GM18508 (cell line): Measurements from ENCODE around the gene HOXA10.

Source experiments
- ATAC-seq: cut with Tn5 transposase; IDR thresholded peaks from one replicate; pipeline ENCODE4 v1.9.1; 2021; ENCODE audit warnings: moderate number of reproducible peaks; ENCODE audit not compliant: insufficient read depth, unreplicated experiment

The HOXA10 gene

GRCh38 chr7:27122077-27122910 is 51.8 kb downstream of the HOXA10 start:
- no peak for ATAC-seq

DNA sequence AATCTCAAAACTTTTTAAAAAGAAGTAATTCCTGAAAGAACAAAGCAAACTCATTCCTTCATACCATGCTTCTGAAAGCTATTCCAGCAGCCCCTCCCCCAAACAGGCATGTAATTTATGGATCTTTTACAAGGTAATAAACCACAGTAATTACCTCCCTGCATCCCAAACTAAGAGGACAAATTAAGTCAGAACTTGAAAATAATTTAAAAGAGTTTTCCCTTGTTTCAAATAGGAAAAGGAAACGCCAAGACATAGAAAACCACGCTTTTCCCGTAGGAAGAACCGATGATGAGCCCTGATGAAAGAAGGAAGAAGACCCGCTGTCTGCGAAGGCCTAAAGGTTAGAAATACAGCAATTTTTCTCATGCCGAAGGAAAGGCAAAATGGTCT is 52.4 kb downstream of the HOXA10 start:
- no peak for ATAC-seq
